OCI-LY1 (cell line): ENCODE measurements around the gene MXRA5.

ENCODE experiments used
- EZH2 ChIP-seq: fragments of 200-600 bp; sonication (generic), shearing (Covaris generic); IDR thresholded peaks from 2 replicates; pipeline ENCODE4 v1.8.0; 2017; ENCODE audit warnings: borderline replicate concordance, mixed run types, mild to moderate bottlenecking, antibody characterized with exemption, low read length, moderate library complexity, mixed read lengths
- TF ChIP-seq, protein P1 (sequence below): fragments of 200-600 bp; sonication (generic), shearing (Covaris generic); IDR thresholded peaks from 2 replicates; pipeline ENCODE4 v1.5.1; 2017; ENCODE audit warnings: mild to moderate bottlenecking, antibody characterized with exemption, low read length, moderate library complexity, mixed read lengths

DNA sequence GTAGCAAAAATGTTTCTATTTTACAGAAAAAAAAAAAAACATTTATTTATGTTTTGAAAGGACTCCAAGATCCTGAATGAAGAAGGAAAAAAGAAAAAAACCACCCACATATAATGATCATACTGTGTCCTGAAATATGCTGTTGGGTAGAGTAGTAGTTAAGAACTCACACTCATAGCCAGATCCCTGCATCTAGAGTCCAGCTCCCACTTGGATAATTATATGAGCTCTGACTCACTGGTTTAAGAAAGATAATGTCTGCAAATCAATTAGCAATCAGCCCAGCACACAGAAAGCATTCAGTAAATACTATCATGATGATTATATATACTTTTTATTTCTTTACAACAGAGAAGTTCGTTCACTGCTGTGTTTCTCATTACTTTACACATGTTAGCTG, 46.7 kb upstream of the MXRA5 start:
- TF ChIP-seq, protein P1, sequence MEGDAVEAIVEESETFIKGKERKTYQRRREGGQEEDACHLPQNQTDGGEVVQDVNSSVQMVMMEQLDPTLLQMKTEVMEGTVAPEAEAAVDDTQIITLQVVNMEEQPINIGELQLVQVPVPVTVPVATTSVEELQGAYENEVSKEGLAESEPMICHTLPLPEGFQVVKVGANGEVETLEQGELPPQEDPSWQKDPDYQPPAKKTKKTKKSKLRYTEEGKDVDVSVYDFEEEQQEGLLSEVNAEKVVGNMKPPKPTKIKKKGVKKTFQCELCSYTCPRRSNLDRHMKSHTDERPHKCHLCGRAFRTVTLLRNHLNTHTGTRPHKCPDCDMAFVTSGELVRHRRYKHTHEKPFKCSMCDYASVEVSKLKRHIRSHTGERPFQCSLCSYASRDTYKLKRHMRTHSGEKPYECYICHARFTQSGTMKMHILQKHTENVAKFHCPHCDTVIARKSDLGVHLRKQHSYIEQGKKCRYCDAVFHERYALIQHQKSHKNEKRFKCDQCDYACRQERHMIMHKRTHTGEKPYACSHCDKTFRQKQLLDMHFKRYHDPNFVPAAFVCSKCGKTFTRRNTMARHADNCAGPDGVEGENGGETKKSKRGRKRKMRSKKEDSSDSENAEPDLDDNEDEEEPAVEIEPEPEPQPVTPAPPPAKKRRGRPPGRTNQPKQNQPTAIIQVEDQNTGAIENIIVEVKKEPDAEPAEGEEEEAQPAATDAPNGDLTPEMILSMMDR: no peak
- no peak for TF ChIP-seq EZH2
